WTC11 (cell line): ENCODE results near the gene TRIM41.

Source experiments
- ATF3 ChIP-seq: sonication (generic); formaldehyde crosslinking; conservative IDR thresholded peaks from 2 replicates; pipeline ENCODE4 v1.8.1; 2022; ENCODE audit warnings: mild to moderate bottlenecking, missing genetic modification reagents
- CBFB ChIP-seq: sonication (generic); formaldehyde crosslinking; IDR thresholded peaks from 2 replicates; pipeline ENCODE4 v1.8.1; 2022; ENCODE audit warnings: mild to moderate bottlenecking, low read depth, missing genetic modification reagents
- CTCF ChIP-seq: fragments of 200-600 bp; IDR thresholded peaks from 2 replicates; pipeline ENCODE4 v1.8.0; 2022; ENCODE audit warnings: antibody characterized with exemption
- ELF4 ChIP-seq: sonication (generic); formaldehyde crosslinking; IDR thresholded peaks from 2 replicates; pipeline ENCODE4 v1.8.1; 2022; ENCODE audit warnings: low read depth, mild to moderate bottlenecking, moderate library complexity, missing genetic modification reagents
- FOXP1 ChIP-seq: sonication (generic); formaldehyde crosslinking; IDR thresholded peaks from 2 replicates; pipeline ENCODE4 v1.8.0; 2022; ENCODE audit warnings: missing genetic modification reagents, mild to moderate bottlenecking, moderate library complexity, borderline replicate concordance
- NR1H2 ChIP-seq: sonication (generic); formaldehyde crosslinking; IDR thresholded peaks from 2 replicates; pipeline ENCODE4 v1.9.0; 2021; ENCODE audit warnings: mild to moderate bottlenecking, moderate library complexity, missing genetic modification reagents
- USF1 ChIP-seq: sonication (generic); formaldehyde crosslinking; IDR thresholded peaks from 2 replicates; pipeline ENCODE4 v1.8.0; 2022; ENCODE audit warnings: mild to moderate bottlenecking, missing genetic modification reagents
- ZNF232 ChIP-seq: sonication (generic); formaldehyde crosslinking; IDR thresholded peaks from 2 replicates; pipeline ENCODE4 v1.8.0; 2022; ENCODE audit warnings: mild to moderate bottlenecking, missing genetic modification reagents
- ZNF263 ChIP-seq: sonication (generic); formaldehyde crosslinking; IDR thresholded peaks from 2 replicates; pipeline ENCODE4 v1.8.1; 2022; ENCODE audit warnings: low read depth, mild to moderate bottlenecking, moderate library complexity, missing genetic modification reagents
- ZNF512 ChIP-seq: sonication (generic); formaldehyde crosslinking; IDR thresholded peaks from 2 replicates; pipeline ENCODE4 v1.8.1; 2022; ENCODE audit warnings: missing genetic modification reagents, borderline replicate concordance

GRCh38 chr5:181229996-181230395 is 6.9 kb downstream of the TRIM41 start:
- TF ChIP-seq CTCF, result no peak
- TF ChIP-seq ZNF232 (CRISPR knock-in tag), result no peak
- no peak for TF ChIP-seq NR1H2 (CRISPR knock-in tag)
- TF ChIP-seq ZNF263 (CRISPR knock-in tag), result no peak
- TF ChIP-seq CBFB, result no peak
- no peak for TF ChIP-seq ZNF512 (CRISPR knock-in tag)
- TF ChIP-seq ATF3 (CRISPR knock-in tag), result no peak
- no peak for TF ChIP-seq FOXP1 (CRISPR knock-in tag)
- TF ChIP-seq ELF4, result no peak
- TF ChIP-seq USF1 (CRISPR knock-in tag), result no peak
